ENCODE results near the gene SWI5.

The SWI5 gene

GRCh38 chr9:128266868-128267590, 9.0 kb upstream of the SWI5 start:
- H3K79me2 ChIP-seq (ENCODE audit: insufficient read depth, low read length), result no peaks in the 10 kb centered on the region
- H3K4me2 ChIP-seq (ENCODE audit: low read length), result no peak overlapping the region
- no peak overlapping the region for H3K27ac ChIP-seq (ENCODE audit: low read depth, low read length, poor library complexity, severe bottlenecking)
- H4K20me1 ChIP-seq (ENCODE audit: insufficient read depth, low read length), result no peaks in the 10 kb centered on the region
- no peaks in the 10 kb centered on the region for H3F3A ChIP-seq (ENCODE audit: insufficient read depth, low read length)
- no peaks in the 10 kb centered on the region for H3K9me2 ChIP-seq (ENCODE audit: low read depth, low read length)
- H3K9ac ChIP-seq (ENCODE audit: low read length), result no peak overlapping the region
- H3K4me3 ChIP-seq (ENCODE audit: low read depth, low read length, poor library complexity, severe bottlenecking), result no peak overlapping the region
- H3K27me3 ChIP-seq (ENCODE audit: insufficient read depth, low read length), result no peaks in the 10 kb centered on the region
- peaks cover 32% of the 10 kb centered on the region; the same call in 1 of the 2 replicates for H3K36me3 ChIP-seq (ENCODE audit: insufficient read depth, low read length)
- H3K9me3 ChIP-seq (ENCODE audit: low read length), result no peaks in the 10 kb centered on the region
- no peak overlapping the region for H2AFZ ChIP-seq (ENCODE audit: low read length)
- H3K4me1 ChIP-seq (ENCODE audit: insufficient read depth, low read length, severe bottlenecking), result no peaks in the 10 kb centered on the region
- no peak for TF ChIP-seq EZH2 (IDR thresholded peaks at IDR 0.05; ENCODE audit: borderline replicate concordance, low read length)
- no peak for TF ChIP-seq CTCF (IDR thresholded peaks at IDR 0.05; ENCODE audit: low read length)

GRCh38 chr9:128271112-128271511, 5.0 kb upstream of the SWI5 start:
- H3K9ac ChIP-seq (ENCODE audit: low read length), result no peak overlapping the region
- H3K27ac ChIP-seq (ENCODE audit: low read depth, low read length, poor library complexity, severe bottlenecking), result no peak overlapping the region
- no peaks in the 10 kb centered on the region for H3K9me3 ChIP-seq (ENCODE audit: low read length)
- no peaks in the 10 kb centered on the region for H3F3A ChIP-seq (ENCODE audit: insufficient read depth, low read length)
- H3K4me2 ChIP-seq (ENCODE audit: low read length), result no peak overlapping the region
- no peaks in the 10 kb centered on the region for H4K20me1 ChIP-seq (ENCODE audit: insufficient read depth, low read length)
- H3K9me2 ChIP-seq (ENCODE audit: low read depth, low read length), result no peaks in the 10 kb centered on the region
- no peaks in the 10 kb centered on the region for H3K27me3 ChIP-seq (ENCODE audit: insufficient read depth, low read length)
- H3K4me1 ChIP-seq (ENCODE audit: insufficient read depth, low read length, severe bottlenecking), result peaks cover 13% of the 10 kb centered on the region
- no peaks in the 10 kb centered on the region for H3K79me2 ChIP-seq (ENCODE audit: insufficient read depth, low read length)
- TF ChIP-seq EZH2 (IDR thresholded peaks at IDR 0.05; ENCODE audit: borderline replicate concordance, low read length) (no peak), CTCF (IDR thresholded peaks at IDR 0.05; ENCODE audit: low read length) (no peak)
- no peak overlapping the region for H2AFZ ChIP-seq (ENCODE audit: low read length)
- H3K4me3 ChIP-seq (ENCODE audit: low read depth, low read length, poor library complexity, severe bottlenecking), result no peak overlapping the region
- H3K36me3 ChIP-seq (ENCODE audit: insufficient read depth, low read length), result peaks cover 23% of the 10 kb centered on the region; the same call in 1 of the 2 replicates

GRCh38 chr9:128271512-128271911, 4.6 kb upstream of the SWI5 start:
- H3K27ac ChIP-seq (ENCODE audit: low read depth, low read length, poor library complexity, severe bottlenecking), result no peak overlapping the region
- TF ChIP-seq EZH2 (IDR thresholded peaks at IDR 0.05; ENCODE audit: borderline replicate concordance, low read length) (no peak), CTCF (IDR thresholded peaks at IDR 0.05; ENCODE audit: low read length) (no peak)
- H4K20me1 ChIP-seq (ENCODE audit: insufficient read depth, low read length), result no peaks in the 10 kb centered on the region
- no peak overlapping the region for H3K4me3 ChIP-seq (ENCODE audit: low read depth, low read length, poor library complexity, severe bottlenecking)
- H3K4me2 ChIP-seq (ENCODE audit: low read length), result no peak overlapping the region
- H3K27me3 ChIP-seq (ENCODE audit: insufficient read depth, low read length), result no peaks in the 10 kb centered on the region
- no peak overlapping the region for H3K9ac ChIP-seq (ENCODE audit: low read length)
- no peak overlapping the region for H2AFZ ChIP-seq (ENCODE audit: low read length)
- H3K79me2 ChIP-seq (ENCODE audit: insufficient read depth, low read length), result no peaks in the 10 kb centered on the region
- no peaks in the 10 kb centered on the region for H3K9me2 ChIP-seq (ENCODE audit: low read depth, low read length)
- peaks cover 20% of the 10 kb centered on the region; the same call in 1 of the 2 replicates for H3K36me3 ChIP-seq (ENCODE audit: insufficient read depth, low read length)
- H3F3A ChIP-seq (ENCODE audit: insufficient read depth, low read length), result no peaks in the 10 kb centered on the region
- H3K4me1 ChIP-seq (ENCODE audit: insufficient read depth, low read length, severe bottlenecking), result peaks cover 13% of the 10 kb centered on the region
- no peaks in the 10 kb centered on the region for H3K9me3 ChIP-seq (ENCODE audit: low read length)
